ENCODE results near the gene TTC33. TPM values are rescaled to one million over a fixed set of nuclear protein-coding genes. Genes with fewer than 3 reads are reported as not detected.
A peak's percentile ranks its signal among the peaks of the same experiment; 100 is the strongest.

Gene TTC33
- total RNA-seq, 4 donors from 2014 or later = 8.5 to 11.8 (median 9.6) TPM

- no peak for DNase-seq (ENCODE audit: low spot score in 2 of 2)
- WGBS = 100% methylated on average over 9 of the region's 9 CpGs
- TF ChIP-seq CTCF (IDR thresholded peaks at IDR 0.05) (no peak), POLR2A (IDR thresholded peaks at IDR 0.05) (no peak), POLR2AphosphoS5 (IDR thresholded peaks at IDR 0.05) (no peak), EP300 (IDR thresholded peaks at IDR 0.05) (no peak)
- Histone ChIP-seq H3K4me3 (no peak overlapping the region), H3K36me3 (peaks cover 36% of the 10 kb centered on the region), H3K27me3 (no peaks in the 10 kb centered on the region), H3K9me3 (no peaks in the 10 kb centered on the region), H3K27ac (no peak overlapping the region), H3K4me1 (peaks cover 36% of the 10 kb centered on the region)
Measured at GRCh38 chr5:40691894-40692293, 63.9 kb downstream of the TTC33 start.

- Histone ChIP-seq H3K36me3 (peaks cover 36% of the 10 kb centered on the region), H3K4me1 (peaks cover 50% of the 10 kb centered on the region), H3K9me3 (no peaks in the 10 kb centered on the region), H3K4me3 (no peak overlapping the region), H3K27me3 (no peaks in the 10 kb centered on the region), H3K27ac (no peak overlapping the region)
- TF ChIP-seq CTCF (IDR thresholded peaks at IDR 0.05) (no peak), POLR2AphosphoS5 (IDR thresholded peaks at IDR 0.05) (no peak), EP300 (IDR thresholded peaks at IDR 0.05) (no peak), POLR2A (IDR thresholded peaks at IDR 0.05) (no peak)
- 65% methylated on average over 3 of the region's 3 CpGs for WGBS
- DNase-seq (ENCODE audit: low spot score in 2 of 2) = no peak
Measured at GRCh38 chr5:40690267-40690666, 65.5 kb downstream of the TTC33 start.

DNA sequence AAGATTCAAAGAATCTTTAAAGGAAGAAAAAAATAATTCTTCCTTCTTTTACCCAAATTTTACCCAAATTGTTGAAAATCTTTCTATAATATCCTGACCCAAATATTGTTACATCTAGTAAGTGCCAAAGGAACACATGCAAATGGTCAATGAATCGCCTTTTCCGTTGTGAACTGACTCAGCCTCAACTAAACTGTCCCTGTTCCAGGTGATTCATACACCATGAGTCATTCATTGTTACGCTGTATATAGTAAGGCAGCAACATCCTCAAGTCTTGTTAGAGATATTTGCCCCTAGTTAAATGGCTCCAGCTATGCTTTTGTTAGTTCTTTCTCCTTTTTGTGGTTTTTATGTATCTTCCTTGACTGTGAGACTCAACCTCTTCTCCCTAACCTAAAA lies 66.3 kb downstream of the TTC33 start:
- TF ChIP-seq CTCF (IDR thresholded peaks at IDR 0.05) (no peak), POLR2A (IDR thresholded peaks at IDR 0.05) (no peak), POLR2AphosphoS5 (IDR thresholded peaks at IDR 0.05) (no peak), EP300 (IDR thresholded peaks at IDR 0.05) (no peak)
- no peak overlapping the region for H3K27ac ChIP-seq
- H3K27me3 ChIP-seq = no peaks in the 10 kb centered on the region
- H3K4me1 ChIP-seq = peaks cover 58% of the 10 kb centered on the region
- peaks cover 31% of the 10 kb centered on the region for H3K36me3 ChIP-seq
- no peak for DNase-seq (ENCODE audit: low spot score in 2 of 2)
- no peaks in the 10 kb centered on the region for H3K9me3 ChIP-seq
- 16% methylated on average over 3 of the region's 3 CpGs for WGBS
- H3K4me3 ChIP-seq = no peak overlapping the region

DNA sequence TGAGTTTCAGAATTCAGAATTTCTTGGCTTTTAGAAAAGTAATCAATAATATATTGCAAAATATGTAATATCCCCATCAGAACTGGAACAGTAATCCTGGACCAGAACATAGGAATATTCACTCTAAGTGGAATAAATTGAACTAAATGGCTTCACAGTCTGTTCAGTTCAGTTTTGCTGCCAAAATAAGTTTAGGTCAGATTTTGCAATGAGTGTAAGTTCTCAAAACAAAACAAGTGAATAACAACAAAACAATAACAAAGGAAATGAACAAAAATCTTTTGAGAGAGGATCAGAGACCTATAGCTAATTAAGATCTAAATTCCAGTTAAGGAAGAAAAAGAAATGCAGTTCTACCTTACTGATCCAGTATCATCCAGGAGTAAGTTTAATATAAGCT lies 66.8 kb downstream of the TTC33 start:
- H3K27ac ChIP-seq = peak overlapping the region; percentile 60
- DNase-seq (ENCODE audit: low spot score in 2 of 2) = no peak
- H3K27me3 ChIP-seq = no peaks in the 10 kb centered on the region
- H3K36me3 ChIP-seq = peaks cover 27% of the 10 kb centered on the region
- no peak overlapping the region for H3K4me3 ChIP-seq
- H3K9me3 ChIP-seq = no peaks in the 10 kb centered on the region
- no peak for TF ChIP-seq EP300 (IDR thresholded peaks at IDR 0.05)
- no peak for TF ChIP-seq POLR2A (IDR thresholded peaks at IDR 0.05)
- TF ChIP-seq POLR2AphosphoS5 (IDR thresholded peaks at IDR 0.05) = no peak
- TF ChIP-seq CTCF (IDR thresholded peaks at IDR 0.05) = no peak
- peaks cover 62% of the 10 kb centered on the region for H3K4me1 ChIP-seq

- DNase-seq (ENCODE audit: low spot score in 2 of 2) = peak; percentile 89 to 90
- H3K27me3 ChIP-seq = no peaks in the 10 kb centered on the region
- peaks cover 19% of the 10 kb centered on the region for H3K36me3 ChIP-seq
- no peaks in the 10 kb centered on the region for H3K9me3 ChIP-seq
- peaks cover 68% of the 10 kb centered on the region for H3K4me1 ChIP-seq
- peak overlapping the region; percentile 60 for H3K27ac ChIP-seq
- WGBS = under 1% methylated on average over 8 of the region's 8 CpGs
- peak; percentile 73 to 88 for TF ChIP-seq CTCF (IDR thresholded peaks at IDR 0.05)
- no peak for TF ChIP-seq POLR2AphosphoS5 (IDR thresholded peaks at IDR 0.05)
- TF ChIP-seq POLR2A (IDR thresholded peaks at IDR 0.05) = no peak
- no peak for TF ChIP-seq EP300 (IDR thresholded peaks at IDR 0.05)
- no peak overlapping the region for H3K4me3 ChIP-seq
Measured at GRCh38 chr5:40688127-40688761, 67.5 kb downstream of the TTC33 start.

Measured in suprapubic skin (tissue), 4 donors.